Thyroid gland (tissue), 4 donors: ENCODE results near the gene TCEA2.

Experiments
- CTCF ChIP-seq, 6 experiments: fragments of 200-600 bp in 3 of 6; fragments of 450-650 bp in 3 of 6; sonication (generic) in 3 of 6; IDR thresholded peaks; one replicate each; pipeline ENCODE4 v1.5.1; 2016 to 2019; ENCODE audit warnings: antibody characterized with exemption in 6 of 6, mild to moderate bottlenecking in 2 of 6, inconsistent platforms in 1 of 6, moderate library complexity in 1 of 6
- POLR2A ChIP-seq, 2 donors: fragments of 450-650 bp; IDR thresholded peaks; one replicate each; pipeline ENCODE4 v1.6.1; 2017; ENCODE audit warnings: antibody characterized with exemption in 2 of 2, mild to moderate bottlenecking in 2 of 2, moderate library complexity in 1 of 2

GRCh38 chr20:64041040-64041780 lies 21.8 kb upstream of the TCEA2 start:
- TF ChIP-seq CTCF (IDR thresholded peaks at IDR 0.05) = no peak
- no peak for TF ChIP-seq POLR2A (IDR thresholded peaks at IDR 0.05)
